ENCODE results near the gene TFF2.

Gene TFF2

GRCh38 chr21:42302076-42302650, 48.6 kb downstream of the TFF2 start:
- no peak for DNase-seq

GRCh38 chr21:42301371-42302075, 49.3 kb downstream of the TFF2 start:
- DNase-seq: no peak

GRCh38 chr21:42300956-42301355, 49.8 kb downstream of the TFF2 start:
- DNase-seq: no peak

GRCh38 chr21:42300045-42300583, 50.7 kb downstream of the TFF2 start:
- no peak for DNase-seq

GRCh38 chr21:42299324-42300044, 51.3 kb downstream of the TFF2 start:
- DNase-seq: no peak

- no peak for DNase-seq
Observed at GRCh38 chr21:42298657-42299056, 52.1 kb downstream of the TFF2 start.

GRCh38 chr21:42298237-42298636, 52.6 kb downstream of the TFF2 start:
- no peak for DNase-seq

GRCh38 chr21:42297377-42297776, 53.4 kb downstream of the TFF2 start:
- no peak for DNase-seq

- no peak for DNase-seq
Observed at GRCh38 chr21:42296501-42296900, 54.3 kb downstream of the TFF2 start.

Data from activated T-cell treated with anti-CD3 and anti-CD28 coated beads for 4 hours (primary cell).